PFSK-1 (cell line): ENCODE data around the gene RHOC.

ENCODE experiments used
- FOXP2 ChIP-seq: optimal IDR thresholded peaks from 2 replicates; pipeline ENCODE3; 2011; ENCODE audit warnings: borderline replicate concordance, control low read depth, inconsistent platforms; ENCODE audit not compliant: insufficient read depth; ENCODE audit errors: extremely low read length, extremely low read depth
- POLR2AphosphoS5 ChIP-seq: IDR thresholded peaks from 2 replicates; pipeline ENCODE4 v1.6.1; 2012; ENCODE audit warnings: low read depth, mild to moderate bottlenecking, control low read depth, low read length, moderate library complexity
- SIN3A ChIP-seq: IDR thresholded peaks from 2 replicates; pipeline ENCODE4 v1.6.1; 2012; ENCODE audit warnings: mild to moderate bottlenecking, low read length, moderate library complexity, borderline replicate concordance; ENCODE audit not compliant: insufficient read depth
- TAF1 ChIP-seq: IDR thresholded peaks from 2 replicates; pipeline ENCODE4 v1.6.1; 2012; ENCODE audit warnings: low read length, control low read depth, borderline replicate concordance; ENCODE audit not compliant: insufficient read depth
- TF ChIP-seq, protein P1 (sequence below), 2 experiments: IDR thresholded peaks; 2 replicates each; pipeline versions ENCODE4 v1.6.1 to v1.8.0; 2011 to 2012; ENCODE audit warnings: low read depth in 2 of 2, low read length in 2 of 2, control low read depth in 1 of 2, inconsistent platforms in 1 of 2, mild to moderate bottlenecking in 1 of 2, moderate library complexity in 1 of 2; ENCODE audit not compliant: insufficient read depth in 1 of 2

Gene RHOC

DNA sequence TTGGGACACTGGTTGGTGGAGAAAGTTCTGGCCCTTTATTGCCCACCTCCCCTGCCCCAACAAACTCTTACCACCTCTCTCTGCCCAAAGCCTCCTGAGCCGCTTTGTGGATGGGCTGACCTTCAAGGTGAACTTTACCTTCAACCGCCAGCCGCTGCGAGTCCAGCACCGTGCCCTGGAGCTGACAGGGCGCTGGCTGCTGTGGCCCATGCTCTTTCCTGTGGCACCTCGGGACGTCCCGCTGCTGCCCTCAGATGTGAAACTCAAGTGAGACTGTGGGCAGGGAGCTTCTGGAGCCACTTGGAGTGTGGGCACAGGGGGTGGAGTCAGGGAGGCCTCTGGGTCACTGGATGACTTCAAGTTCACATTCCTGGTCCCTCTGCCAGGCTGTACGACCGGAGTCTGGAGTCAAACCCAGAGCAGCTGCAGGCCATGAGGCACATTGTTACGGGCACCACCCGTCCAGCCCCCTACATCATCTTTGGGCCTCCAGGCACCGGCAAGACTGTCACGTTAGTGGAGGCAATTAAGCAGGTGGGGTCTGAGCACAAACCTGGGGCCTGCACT lies 12.5 kb downstream of the RHOC start:
- TF ChIP-seq TAF1 (no peak), SIN3A (no peak), POLR2AphosphoS5 (no peak), FOXP2 (no peak)
- TF ChIP-seq, protein P1, sequence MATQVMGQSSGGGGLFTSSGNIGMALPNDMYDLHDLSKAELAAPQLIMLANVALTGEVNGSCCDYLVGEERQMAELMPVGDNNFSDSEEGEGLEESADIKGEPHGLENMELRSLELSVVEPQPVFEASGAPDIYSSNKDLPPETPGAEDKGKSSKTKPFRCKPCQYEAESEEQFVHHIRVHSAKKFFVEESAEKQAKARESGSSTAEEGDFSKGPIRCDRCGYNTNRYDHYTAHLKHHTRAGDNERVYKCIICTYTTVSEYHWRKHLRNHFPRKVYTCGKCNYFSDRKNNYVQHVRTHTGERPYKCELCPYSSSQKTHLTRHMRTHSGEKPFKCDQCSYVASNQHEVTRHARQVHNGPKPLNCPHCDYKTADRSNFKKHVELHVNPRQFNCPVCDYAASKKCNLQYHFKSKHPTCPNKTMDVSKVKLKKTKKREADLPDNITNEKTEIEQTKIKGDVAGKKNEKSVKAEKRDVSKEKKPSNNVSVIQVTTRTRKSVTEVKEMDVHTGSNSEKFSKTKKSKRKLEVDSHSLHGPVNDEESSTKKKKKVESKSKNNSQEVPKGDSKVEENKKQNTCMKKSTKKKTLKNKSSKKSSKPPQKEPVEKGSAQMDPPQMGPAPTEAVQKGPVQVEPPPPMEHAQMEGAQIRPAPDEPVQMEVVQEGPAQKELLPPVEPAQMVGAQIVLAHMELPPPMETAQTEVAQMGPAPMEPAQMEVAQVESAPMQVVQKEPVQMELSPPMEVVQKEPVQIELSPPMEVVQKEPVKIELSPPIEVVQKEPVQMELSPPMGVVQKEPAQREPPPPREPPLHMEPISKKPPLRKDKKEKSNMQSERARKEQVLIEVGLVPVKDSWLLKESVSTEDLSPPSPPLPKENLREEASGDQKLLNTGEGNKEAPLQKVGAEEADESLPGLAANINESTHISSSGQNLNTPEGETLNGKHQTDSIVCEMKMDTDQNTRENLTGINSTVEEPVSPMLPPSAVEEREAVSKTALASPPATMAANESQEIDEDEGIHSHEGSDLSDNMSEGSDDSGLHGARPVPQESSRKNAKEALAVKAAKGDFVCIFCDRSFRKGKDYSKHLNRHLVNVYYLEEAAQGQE (IDR thresholded peaks at IDR 0.05; ENCODE audit: insufficient read depth in 1 of 2, low read depth in 2 of 2, low read length in 2 of 2): no peak

DNA sequence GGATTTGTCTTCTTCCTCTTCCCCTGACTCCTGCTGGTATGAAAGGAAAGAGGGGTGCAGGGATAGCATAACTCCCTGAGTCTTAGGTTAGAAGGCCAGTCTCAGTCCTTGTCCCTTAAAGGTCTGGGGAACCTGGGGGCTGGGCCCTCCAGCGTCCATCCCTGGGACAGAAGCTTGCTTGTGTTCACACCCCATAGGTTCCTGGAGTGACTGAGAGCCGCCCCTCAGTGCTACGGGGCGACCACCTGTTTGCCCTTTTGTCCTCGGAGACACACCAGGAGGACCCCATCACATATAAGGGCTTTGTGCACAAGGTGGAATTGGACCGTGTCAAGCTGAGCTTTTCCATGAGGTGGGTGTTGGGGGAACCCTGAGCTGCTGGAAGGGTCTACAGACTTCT lies 13.1 kb downstream of the RHOC start:
- no peak for TF ChIP-seq TAF1
- TF ChIP-seq POLR2AphosphoS5: no peak
- TF ChIP-seq SIN3A: no peak
- TF ChIP-seq FOXP2: no peak

DNA sequence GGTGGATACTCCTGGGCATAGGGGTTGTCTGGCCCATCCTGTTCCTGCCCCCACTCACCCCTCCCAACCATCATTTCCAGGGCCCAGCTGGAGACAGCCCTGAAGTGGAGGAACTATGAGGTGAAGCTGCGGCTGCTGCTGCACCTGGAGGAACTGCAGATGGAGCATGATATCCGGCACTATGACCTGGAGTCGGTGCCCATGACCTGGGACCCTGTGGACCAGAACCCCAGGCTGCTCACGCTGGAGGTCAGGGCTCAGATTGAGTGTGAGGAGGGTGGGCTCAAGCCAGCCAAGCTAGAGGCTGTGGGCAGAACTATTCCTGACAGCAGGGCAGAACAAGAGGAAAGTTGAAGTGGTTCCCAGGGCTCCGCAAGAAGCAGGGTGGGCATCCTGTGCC lies 14.2 kb downstream of the RHOC start:
- TF ChIP-seq POLR2AphosphoS5 (no peak), TAF1 (no peak), FOXP2 (no peak), SIN3A (no peak)
- TF ChIP-seq, protein P1 (IDR thresholded peaks at IDR 0.05; ENCODE audit: insufficient read depth in 1 of 2, low read depth in 2 of 2, low read length in 2 of 2): no peak

DNA sequence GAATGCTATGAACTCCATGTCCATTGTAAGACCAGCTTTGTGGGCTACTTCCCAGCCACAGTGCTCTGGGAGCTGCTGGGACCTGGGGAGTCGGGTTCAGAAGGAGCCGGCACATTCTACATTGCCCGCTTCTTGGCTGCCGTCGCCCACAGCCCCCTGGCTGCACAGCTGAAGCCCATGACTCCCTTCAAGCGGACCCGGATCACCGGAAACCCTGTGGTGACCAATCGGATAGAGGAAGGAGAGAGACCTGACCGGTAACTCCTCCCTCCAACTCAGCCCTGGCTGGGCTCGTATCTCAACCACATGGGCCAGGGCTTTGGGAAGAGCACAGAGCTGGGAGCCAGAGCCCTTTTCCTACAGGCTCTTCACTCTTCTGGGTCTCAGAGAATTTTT lies 17.1 kb downstream of the RHOC start:
- TF ChIP-seq TAF1: no peak
- no peak for TF ChIP-seq POLR2AphosphoS5
- TF ChIP-seq, protein P1 (IDR thresholded peaks at IDR 0.05; ENCODE audit: insufficient read depth in 1 of 2, low read depth in 2 of 2, low read length in 2 of 2): no peak
- no peak for TF ChIP-seq SIN3A
- TF ChIP-seq FOXP2: no peak

DNA sequence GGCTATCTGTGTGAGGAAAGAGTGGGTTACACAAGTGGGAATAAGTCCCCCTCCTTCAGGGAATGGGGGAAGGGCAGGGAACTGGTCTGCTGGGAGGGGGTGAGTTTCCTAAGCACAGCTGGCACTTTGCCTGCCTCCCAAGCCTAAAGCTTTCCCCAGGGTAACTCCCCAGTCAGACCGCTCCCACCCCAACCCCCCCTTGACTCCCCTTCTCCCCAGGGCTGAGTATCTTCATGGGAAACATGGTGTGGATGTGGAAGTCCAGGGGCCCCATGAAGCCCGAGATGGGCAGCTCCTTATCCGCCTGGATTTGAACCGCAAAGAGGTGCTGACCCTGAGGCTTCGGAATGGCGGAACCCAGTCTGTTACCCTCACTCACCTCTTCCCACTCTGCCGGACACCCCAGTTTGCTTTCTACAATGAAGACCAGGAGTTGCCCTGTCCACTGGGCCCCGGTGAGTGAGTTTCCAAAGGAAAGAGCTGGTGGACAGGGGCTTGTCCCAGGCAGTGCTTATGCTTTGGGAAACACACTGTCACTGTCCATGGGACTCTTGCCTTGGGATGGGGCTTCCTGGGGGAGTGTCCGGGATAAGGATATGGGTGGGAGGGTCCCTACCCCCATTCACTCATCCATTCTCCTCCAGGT lies 17.6 kb downstream of the RHOC start:
- TF ChIP-seq TAF1 (no peak), FOXP2 (no peak), SIN3A (no peak), POLR2AphosphoS5 (no peak)
- TF ChIP-seq, protein P1 (IDR thresholded peaks at IDR 0.05; ENCODE audit: insufficient read depth in 1 of 2, low read depth in 2 of 2, low read length in 2 of 2): no peak
